ENCODE results near the gene SPTA1.

DNA sequence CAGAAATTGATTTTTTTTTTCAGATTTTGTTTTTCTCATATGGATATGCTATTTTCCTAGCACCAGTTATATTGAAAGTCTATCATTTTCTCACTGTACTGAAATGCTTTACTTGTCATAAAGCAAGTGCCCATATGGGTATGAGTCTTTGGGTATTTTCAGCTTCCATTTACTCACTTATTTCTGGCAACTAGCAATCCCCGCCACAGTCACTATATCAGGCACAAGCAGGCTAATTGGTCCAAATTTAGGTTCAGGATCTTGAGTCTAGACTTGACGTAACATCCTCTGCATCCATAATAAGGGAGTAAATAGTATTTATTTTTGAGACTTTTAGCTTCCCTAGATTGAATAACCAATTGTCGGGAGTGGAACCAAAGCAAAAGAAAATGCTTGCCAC lies 109.0 kb downstream of the SPTA1 start:
- TF ChIP-seq CTCF (IDR thresholded peaks at IDR 0.05; ENCODE audit: low read length) (no peak), EZH2 (optimal IDR thresholded peaks at IDR 0.05; ENCODE audit: low read depth, low read length) (no peak)
